ENCODE data around the gene ABL2. TPM values are rescaled to one million over a fixed set of nuclear protein-coding genes. Genes with fewer than 3 reads are reported as not detected.

Gene ABL2
- total RNA-seq, 3 donors from 2014 or later = 14.8 to 22.2 (median 18.6) TPM

DNA sequence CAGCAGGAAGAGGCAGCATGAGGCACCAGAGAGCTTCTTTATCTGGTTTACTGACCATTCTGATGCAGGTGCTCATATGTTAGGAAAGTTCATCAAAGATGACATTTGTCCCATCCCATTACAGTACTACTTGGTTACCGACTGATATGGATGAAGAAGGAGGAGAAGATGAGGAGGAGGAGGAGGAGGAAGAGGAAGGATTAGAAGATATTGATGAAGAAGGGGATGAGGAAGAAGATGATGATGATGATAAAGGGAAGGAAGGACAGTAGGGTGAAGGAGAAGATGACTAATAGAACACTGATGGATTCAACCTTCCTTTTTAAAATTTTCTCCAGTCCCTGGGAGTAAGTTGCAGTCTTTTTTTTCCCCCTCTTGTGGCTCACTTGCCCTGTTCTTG, 45.1 kb downstream of the ABL2 start:
- intact Hi-C loops (cut with DNase I, micrococcal nuclease) = no loop called here
- DNase-seq = no peak
- H3K4me1 ChIP-seq (ENCODE audit: low read depth) = peaks cover 4% of the 10 kb centered on the region
- TF ChIP-seq, protein P1, sequence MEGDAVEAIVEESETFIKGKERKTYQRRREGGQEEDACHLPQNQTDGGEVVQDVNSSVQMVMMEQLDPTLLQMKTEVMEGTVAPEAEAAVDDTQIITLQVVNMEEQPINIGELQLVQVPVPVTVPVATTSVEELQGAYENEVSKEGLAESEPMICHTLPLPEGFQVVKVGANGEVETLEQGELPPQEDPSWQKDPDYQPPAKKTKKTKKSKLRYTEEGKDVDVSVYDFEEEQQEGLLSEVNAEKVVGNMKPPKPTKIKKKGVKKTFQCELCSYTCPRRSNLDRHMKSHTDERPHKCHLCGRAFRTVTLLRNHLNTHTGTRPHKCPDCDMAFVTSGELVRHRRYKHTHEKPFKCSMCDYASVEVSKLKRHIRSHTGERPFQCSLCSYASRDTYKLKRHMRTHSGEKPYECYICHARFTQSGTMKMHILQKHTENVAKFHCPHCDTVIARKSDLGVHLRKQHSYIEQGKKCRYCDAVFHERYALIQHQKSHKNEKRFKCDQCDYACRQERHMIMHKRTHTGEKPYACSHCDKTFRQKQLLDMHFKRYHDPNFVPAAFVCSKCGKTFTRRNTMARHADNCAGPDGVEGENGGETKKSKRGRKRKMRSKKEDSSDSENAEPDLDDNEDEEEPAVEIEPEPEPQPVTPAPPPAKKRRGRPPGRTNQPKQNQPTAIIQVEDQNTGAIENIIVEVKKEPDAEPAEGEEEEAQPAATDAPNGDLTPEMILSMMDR (IDR thresholded peaks at IDR 0.05) = no peak
- no peak overlapping the region for H3K4me3 ChIP-seq
- no peaks in the 10 kb centered on the region for H3K9me3 ChIP-seq
- ATAC-seq = no peak
- no peaks in the 10 kb centered on the region for H3K36me3 ChIP-seq (ENCODE audit: low read depth)

DNA sequence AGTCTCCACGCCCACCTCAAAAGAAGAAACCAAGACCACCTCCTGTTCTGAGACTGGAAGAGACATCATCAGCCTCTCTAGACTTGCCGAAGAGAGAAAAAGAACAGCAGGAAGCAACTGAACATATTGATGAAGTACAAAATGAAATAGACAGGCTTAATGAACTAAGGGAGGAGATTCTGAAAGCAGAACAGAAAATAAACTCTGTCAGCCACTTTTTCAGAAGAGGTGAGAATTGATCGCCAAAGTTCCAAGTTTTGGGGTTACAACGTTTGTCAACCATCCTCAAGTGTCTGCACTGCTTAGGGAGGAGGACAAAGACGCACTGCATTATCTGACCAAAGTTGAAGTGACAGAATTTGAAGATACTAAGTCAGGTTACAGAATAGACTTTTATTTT, 45.6 kb downstream of the ABL2 start:
- H3K4me3 ChIP-seq = no peak overlapping the region
- H3K36me3 ChIP-seq (ENCODE audit: low read depth) = no peaks in the 10 kb centered on the region
- intact Hi-C loops (cut with DNase I, micrococcal nuclease) = no loop called here
- DNase-seq (no peak), ATAC-seq (no peak)
- no peaks in the 10 kb centered on the region for H3K9me3 ChIP-seq
- H3K4me1 ChIP-seq (ENCODE audit: low read depth) = peaks cover 4% of the 10 kb centered on the region
- TF ChIP-seq, protein P1 (IDR thresholded peaks at IDR 0.05) = no peak

DNA sequence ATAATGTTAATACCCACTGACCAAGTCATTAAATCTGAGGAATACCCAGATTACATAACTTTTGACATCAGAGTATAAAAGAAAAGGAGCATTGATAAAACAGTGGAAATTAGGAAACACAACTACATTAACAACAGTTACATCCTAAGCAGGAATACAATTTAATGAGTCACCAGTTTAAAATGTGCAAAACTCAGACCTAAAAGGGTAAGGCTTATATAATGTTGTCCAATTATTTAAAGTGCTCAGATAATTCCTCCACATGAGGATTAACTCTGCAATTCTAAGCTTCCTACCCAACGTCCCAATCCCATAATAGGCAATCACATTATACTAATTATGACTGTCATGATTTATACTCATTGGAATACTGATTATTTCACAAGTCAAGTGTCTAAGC, 50.5 kb downstream of the ABL2 start:
- Histone ChIP-seq H3K4me3 (no peak overlapping the region), H3K36me3 (ENCODE audit: low read depth) (no peaks in the 10 kb centered on the region), H3K9me3 (no peaks in the 10 kb centered on the region), H3K4me1 (ENCODE audit: low read depth) (no peaks in the 10 kb centered on the region)
- intact Hi-C loops (cut with DNase I, micrococcal nuclease) = no loop called here
- ATAC-seq (no peak), DNase-seq (no peak)
- TF ChIP-seq, protein P1 (IDR thresholded peaks at IDR 0.05) = no peak

DNA sequence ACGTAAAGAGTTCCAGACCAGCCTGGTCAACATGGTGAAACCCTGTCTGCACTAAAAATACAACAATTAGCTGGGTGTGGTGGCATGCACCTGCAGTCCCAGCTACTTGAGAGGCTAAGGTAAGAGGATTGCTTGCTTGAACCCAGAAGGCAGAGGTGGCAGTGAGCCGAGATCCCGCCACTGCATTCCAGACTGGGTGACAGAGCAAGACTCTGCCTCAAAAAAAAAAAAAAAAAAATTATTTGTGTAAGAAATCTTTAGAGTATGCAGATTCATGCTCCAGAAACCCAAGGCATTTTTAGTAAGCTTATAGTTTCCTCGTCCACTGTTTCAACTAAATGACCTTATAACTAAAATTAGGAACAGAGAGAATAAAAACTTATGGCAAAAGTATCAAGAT, 51.3 kb downstream of the ABL2 start:
- TF ChIP-seq, protein P1 (IDR thresholded peaks at IDR 0.05) = no peak
- no peak for ATAC-seq
- H3K4me3 ChIP-seq = no peak overlapping the region
- H3K4me1 ChIP-seq (ENCODE audit: low read depth) = no peaks in the 10 kb centered on the region
- no peaks in the 10 kb centered on the region for H3K36me3 ChIP-seq (ENCODE audit: low read depth)
- no peaks in the 10 kb centered on the region for H3K9me3 ChIP-seq
- intact Hi-C loops (cut with DNase I, micrococcal nuclease) = no loop called here
- DNase-seq = no peak

DNA sequence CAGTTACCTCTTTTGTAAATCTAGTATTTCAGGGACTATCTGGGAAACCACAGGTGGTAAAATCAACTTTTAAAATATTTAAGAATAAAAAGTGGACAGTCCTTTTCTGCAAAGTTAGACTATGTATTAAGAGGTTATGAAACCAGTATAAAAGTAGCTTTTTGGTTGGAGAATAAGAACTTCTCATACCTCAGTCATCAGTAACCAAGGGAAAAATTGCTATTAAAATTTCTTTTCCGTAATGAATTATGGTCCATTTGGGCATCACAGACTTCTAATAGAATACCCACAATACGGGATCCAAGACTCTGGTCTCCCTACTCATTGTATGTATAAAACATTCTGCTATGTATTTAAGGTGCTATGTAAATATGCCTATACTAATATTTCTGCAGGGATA, 51.9 kb downstream of the ABL2 start:
- H3K4me1 ChIP-seq (ENCODE audit: low read depth) = no peaks in the 10 kb centered on the region
- no peaks in the 10 kb centered on the region for H3K36me3 ChIP-seq (ENCODE audit: low read depth)
- H3K4me3 ChIP-seq = no peak overlapping the region
- intact Hi-C loops (cut with DNase I, micrococcal nuclease) = no loop called here
- DNase-seq (no peak), ATAC-seq (no peak)
- TF ChIP-seq, protein P1 (IDR thresholded peaks at IDR 0.05) = no peak
- no peaks in the 10 kb centered on the region for H3K9me3 ChIP-seq

DNA sequence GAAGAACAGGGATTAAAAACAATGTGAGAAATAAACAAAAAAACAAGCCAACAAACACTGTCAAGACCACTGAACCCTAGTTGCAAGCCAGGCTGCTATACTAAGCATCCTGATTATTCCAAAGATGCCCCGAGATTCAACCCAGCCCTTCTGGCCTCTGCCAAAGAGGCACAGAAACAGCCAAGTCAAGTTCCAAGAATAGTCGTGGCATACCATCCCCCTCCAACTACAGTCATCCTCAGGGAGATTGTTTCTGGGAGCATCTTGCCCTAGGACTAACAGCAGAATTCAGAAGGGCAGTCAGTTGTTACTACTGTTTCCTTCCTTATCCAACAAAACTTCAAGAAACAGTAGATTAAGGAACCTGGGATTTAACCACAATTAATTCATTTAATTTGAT, 52.3 kb downstream of the ABL2 start:
- H3K4me1 ChIP-seq (ENCODE audit: low read depth) = no peaks in the 10 kb centered on the region
- no peaks in the 10 kb centered on the region for H3K36me3 ChIP-seq (ENCODE audit: low read depth)
- ATAC-seq (no peak), DNase-seq (no peak)
- no peaks in the 10 kb centered on the region for H3K9me3 ChIP-seq
- TF ChIP-seq, protein P1 (IDR thresholded peaks at IDR 0.05) = no peak
- no peak overlapping the region for H3K4me3 ChIP-seq
- intact Hi-C loops (cut with DNase I, micrococcal nuclease) = no loop called here
